HG02571 (cell line): ENCODE measurements around the gene PIMREG.

ENCODE experiments used
- ATAC-seq: cut with Tn5 transposase; IDR thresholded peaks from one replicate; pipeline ENCODE4 v1.9.1; 2021; ENCODE audit warnings: mild to moderate bottlenecking, moderate library complexity; ENCODE audit not compliant: unreplicated experiment

The PIMREG gene, protein sequence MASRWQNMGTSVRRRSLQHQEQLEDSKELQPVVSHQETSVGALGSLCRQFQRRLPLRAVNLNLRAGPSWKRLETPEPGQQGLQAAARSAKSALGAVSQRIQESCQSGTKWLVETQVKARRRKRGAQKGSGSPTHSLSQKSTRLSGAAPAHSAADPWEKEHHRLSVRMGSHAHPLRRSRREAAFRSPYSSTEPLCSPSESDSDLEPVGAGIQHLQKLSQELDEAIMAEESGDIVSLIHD

DNA sequence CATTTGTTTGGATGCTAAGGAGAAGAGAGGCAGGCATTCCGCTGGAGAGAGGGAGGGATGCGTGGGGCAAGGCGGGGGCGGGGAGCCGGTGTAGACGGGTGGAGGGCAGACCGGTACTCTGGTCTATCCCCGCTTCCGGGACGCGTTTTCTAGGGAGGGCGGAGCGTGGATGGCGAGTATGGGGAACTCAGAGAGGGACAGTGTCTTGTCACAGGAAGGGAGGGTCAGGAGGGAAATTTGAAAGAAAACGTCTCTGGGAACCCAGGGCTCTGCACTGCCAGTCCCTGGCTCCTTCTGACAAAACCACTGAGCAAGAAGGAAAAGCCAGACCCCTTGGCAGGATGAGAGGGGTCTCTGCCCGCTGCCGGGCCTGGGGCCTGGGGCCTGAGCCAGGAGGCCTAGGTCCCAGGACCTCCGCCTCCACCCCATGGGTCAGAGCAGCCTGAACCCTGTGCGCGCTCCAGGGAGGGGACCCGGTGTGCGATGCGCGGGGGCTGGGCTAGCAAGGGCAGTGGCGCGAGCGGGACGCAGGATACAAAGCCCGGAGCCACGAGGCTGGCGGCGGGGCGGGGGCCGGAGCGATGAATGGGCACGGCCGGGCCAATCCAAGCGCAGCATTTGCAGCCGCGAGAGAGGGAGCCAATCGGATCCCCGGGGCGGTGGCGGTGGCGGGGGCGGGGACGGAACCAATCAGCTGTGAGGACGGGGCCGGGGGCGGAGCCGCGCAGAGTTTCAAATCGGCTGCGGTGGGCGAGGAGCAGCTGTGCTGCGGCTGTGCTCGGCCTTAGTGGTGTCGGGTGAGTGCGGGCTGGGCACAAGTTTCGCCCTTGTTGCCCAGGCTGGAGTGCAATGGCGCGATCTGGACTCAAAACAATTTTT lies at the start of gene PIMREG:
Gene PIMREG, plus strand, starts transcription at position 764 of the 879 bp plus-strand sequence. CDS start 656 bp downstream, outside the sequence.
- ATAC-seq, result peak; percentile 77

DNA sequence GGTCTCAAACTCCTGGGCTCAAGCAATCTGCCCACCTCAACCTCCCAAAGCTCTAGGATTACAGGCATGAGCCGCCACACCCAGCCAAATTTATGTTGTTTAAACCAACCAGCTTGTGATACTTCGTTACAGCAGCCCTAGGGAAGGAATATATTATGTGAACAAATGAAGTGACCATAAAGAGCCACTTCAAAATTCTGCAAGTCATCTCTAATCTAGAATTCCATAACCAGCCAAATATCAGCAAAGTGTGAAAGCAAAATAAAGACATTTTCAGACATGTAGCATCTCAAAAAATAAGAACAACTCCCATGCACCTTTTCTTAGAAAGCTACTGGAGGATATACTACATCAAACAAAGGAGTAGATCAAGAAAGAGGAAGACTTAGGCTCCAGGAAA lies 45.3 kb upstream of the PIMREG start:
- ATAC-seq, result no peak

DNA sequence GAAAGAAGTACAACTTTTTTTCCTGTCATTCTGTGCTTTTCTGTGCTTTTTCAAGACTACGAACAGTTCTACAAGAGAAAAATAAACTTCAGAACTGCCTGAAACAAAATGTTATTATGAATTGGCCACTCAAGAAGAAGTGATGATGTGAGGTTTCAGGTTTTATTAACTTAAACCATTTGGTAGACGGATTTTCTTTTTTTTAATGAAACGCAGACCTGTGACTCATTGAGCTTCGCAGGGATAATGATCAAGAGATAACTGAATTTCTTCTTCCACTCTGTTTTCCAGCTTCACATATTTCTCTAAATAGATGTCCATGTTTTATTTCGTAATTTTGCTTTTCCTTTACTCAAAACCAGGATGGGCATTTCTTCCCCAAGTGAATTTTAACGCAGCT lies 42.0 kb upstream of the PIMREG start:
- no peak for ATAC-seq

DNA sequence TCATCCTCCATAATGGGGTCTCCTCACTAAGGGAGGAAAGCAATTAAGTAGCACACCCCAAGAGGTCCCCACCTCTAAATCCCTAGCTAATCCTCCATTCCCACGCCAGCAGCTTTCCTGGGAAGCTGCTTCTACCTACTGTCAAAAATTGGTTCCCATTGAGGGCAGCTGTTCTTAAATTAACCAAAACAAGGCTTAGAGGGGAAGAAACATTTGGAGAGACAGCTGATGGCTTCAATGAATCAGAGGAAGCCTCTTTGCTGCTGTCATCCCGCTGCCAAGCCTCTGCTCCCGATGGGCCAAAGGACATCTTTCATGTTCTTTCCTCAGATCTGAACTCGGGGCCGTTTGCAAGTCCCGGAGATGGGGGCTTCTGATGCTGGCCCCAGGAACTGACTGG lies 36.0 kb upstream of the PIMREG start:
- no peak for ATAC-seq

DNA sequence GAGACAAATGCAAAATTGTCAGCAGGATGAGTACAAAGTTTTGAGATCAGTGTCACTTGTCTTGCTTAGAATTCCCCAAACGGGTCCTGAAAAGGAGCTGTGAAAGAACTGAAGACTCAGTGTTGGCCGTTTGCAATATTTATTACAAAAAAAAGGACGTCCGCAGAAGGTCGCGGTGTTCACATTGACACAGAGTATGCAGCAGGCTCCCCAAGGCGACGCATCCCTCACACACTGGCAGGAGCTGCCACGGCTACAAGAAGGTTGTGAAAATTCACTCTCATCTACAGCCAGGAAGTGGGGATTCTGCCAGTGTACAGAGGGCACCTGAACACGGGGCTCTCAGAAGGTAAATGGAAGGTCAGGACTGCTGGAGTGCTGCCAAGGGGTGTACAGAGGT lies 35.5 kb upstream of the PIMREG start:
- no peak for ATAC-seq

DNA sequence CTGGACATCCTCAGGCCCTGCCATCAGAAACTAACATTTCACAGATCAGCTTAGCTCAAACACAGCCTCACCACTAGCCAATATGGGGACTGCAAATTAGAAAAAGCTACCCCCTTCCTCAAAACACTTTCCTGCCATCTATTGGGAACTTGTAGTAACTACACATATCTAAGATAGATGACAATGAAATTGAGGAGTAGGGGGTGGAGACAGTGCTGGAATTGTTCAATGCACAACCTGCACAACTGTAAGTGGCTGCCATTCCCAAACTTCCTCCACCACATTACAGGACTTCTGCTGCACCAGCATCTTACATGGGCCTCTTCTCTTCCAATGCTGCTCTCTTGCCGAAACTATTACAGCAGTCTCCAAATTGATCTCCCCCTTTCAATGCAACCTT lies 31.2 kb upstream of the PIMREG start:
- no peak for ATAC-seq

DNA sequence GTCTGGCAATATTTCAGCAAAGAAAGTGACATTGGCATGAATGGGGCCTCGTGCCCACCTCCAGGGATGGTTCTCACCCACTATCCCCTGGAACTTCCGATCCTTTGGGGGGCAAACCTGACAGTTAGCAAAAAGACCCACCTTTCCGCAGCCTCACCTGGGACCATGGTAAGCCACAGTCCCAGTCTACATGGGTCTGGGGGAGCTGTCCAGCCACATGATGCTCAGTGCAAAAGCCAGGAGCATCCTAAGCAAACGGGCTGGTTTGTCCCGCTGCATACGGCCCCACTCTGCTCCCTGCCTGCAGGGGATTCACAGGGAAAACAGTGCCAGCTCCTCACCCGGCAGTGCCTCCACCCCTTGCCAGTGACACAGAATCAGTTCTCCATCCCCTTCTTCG lies 28.6 kb upstream of the PIMREG start:
- ATAC-seq, result no peak

GRCh38 chr17:6420173-6420641 lies 24.0 kb upstream of the PIMREG start:
- no peak for ATAC-seq

DNA sequence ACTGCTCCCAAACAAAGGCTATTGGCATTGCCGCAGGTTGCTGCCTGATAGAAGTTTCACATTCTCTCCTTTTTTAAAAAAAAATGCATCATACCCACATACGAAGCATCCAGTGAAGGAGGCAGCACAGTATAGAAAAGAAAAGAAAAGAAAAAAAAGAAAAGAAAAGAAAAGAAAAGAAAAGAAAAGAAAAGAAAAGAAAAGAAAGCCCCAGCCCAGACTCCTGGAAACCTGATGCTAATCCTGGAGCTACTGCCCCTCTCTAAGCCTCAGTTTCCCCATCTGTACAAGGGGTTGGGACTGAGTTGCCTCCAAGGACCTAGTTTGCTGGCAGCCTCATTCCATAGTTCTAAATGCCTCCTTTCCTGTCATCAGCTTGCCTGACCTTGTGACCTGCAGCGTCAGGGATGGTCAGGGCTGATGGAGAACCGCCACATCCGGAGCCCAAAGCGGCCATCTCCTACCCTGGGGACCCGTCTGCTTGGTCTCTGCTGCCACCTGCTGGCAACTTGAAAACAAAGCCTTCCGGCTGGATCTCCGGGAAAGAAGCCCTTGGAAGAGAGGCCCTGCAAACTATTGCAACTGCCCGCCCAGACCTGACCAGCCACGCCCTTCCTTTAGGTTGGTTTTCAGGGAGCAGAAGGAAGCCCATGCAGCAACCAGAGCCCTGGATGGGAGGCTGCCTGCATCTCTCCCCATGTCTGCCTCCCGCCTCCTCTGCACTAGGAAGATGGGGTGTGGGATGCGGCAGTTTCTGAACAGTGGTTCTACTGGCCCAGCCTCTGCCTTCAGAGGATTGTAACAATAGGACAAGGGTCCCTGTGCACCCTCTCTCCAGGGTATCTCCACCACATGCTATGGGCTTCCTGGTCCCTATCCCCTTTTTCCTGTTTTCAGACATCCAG lies 22.3 kb upstream of the PIMREG start:
- ATAC-seq, result no peak

- no peak for ATAC-seq
Measured at GRCh38 chr17:6422654-6423241, 21.5 kb upstream of the PIMREG start.

DNA sequence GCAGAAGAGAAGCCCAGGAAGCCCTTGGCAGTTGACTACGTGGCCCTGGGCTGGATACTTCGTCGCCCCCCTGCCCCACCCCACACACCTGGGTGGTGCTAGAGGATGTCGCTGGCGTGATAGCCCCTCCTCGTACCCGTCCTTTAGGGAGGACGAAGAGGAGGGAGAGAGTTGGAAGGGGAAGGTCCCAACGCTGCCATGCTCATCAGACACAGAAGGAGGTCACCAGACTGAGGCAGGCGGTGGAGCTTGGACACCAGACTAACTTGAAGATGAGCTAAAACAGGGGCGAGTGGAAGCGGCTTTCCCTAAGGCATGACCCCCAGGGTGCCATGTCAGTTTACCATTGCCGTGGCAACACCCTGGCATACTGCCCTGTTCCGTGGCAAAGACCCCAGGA lies 20.3 kb upstream of the PIMREG start:
- no peak for ATAC-seq

DNA sequence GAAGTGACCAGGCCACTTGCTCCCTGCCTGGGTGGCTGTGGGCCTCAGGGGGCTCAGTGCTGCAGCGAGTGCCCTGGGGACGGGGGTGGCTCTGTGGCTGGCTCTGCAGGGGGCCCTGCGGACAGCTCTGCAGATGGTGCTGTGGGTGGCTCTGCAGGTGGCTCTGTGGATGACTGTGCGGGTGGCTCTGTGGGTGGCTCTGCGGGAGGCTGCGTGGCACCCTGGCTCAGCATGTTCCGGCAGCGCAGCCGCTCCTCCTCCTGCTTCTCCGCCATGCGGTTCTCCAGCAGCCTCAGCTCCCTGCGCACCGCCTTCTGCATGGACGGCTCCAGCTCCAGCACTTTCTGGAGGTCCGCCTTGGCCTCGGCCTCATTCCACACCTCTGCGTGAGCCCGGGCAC lies 18.8 kb upstream of the PIMREG start:
- no peak for ATAC-seq

DNA sequence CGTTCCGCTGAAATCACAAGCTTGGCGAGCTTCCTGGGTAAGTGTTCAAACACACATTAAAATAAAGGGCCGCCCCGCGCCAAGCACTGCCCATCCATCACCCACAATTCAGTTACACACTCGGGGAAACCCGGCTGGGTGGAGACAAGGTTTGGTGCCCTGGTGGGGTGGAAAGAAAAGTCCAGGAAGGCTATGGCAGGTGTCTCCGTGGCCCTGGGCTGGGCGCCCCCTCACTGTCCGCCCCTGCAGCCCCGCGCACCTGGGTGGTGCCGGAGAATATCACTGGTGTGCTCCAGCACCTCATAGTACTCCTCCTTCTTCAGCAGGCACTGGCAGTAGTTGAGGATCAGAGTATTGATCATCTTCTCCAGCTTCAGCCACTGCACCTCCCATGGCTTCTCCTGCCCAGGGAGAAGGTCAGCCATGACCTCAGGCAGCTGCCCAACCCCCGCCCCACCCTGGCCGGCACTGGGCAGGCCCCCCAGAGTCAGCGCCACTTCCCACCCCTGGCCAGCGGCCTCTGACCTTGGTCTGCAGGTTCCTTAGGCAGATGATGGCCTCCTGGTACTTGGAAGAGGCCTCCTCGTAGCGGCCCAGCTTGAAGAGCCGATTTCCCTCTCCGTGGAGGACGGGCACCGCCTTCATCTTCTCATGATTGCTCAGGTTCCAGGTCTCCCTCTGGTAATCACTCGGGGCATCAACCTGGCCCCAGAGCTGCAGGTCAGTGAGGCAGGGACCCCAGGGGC lies 17.7 kb upstream of the PIMREG start:
- ATAC-seq, result no peak

GRCh38 chr17:6427279-6427781 lies 16.9 kb upstream of the PIMREG start:
- ATAC-seq, result no peak

GRCh38 chr17:6428207-6428965 lies 15.9 kb upstream of the PIMREG start:
- ATAC-seq, result no peak

GRCh38 chr17:6429266-6429665 lies 15.0 kb upstream of the PIMREG start:
- ATAC-seq, result no peak

- ATAC-seq, result no peak
Measured at GRCh38 chr17:6430769-6431168, 13.5 kb upstream of the PIMREG start.

GRCh38 chr17:6435051-6435450 lies 9.2 kb upstream of the PIMREG start, which contains the start of gene AIPL1:
TSS of gene AIPL1 (minus strand) at chr17:6435121. CDS start at chr17:6435104, 17 bp downstream.
- no peak for ATAC-seq

- ATAC-seq, result no peak
Measured at GRCh38 chr17:6435968-6436367, 8.3 kb upstream of the PIMREG start.
